Measurements from ENCODE around the gene PRICKLE2. TPM values are rescaled to one million over a fixed set of nuclear protein-coding genes. Genes with fewer than 3 reads are reported as not detected.
A peak's percentile ranks its signal among the peaks of the same experiment; 100 is the strongest.

PRICKLE2 gene, protein sequence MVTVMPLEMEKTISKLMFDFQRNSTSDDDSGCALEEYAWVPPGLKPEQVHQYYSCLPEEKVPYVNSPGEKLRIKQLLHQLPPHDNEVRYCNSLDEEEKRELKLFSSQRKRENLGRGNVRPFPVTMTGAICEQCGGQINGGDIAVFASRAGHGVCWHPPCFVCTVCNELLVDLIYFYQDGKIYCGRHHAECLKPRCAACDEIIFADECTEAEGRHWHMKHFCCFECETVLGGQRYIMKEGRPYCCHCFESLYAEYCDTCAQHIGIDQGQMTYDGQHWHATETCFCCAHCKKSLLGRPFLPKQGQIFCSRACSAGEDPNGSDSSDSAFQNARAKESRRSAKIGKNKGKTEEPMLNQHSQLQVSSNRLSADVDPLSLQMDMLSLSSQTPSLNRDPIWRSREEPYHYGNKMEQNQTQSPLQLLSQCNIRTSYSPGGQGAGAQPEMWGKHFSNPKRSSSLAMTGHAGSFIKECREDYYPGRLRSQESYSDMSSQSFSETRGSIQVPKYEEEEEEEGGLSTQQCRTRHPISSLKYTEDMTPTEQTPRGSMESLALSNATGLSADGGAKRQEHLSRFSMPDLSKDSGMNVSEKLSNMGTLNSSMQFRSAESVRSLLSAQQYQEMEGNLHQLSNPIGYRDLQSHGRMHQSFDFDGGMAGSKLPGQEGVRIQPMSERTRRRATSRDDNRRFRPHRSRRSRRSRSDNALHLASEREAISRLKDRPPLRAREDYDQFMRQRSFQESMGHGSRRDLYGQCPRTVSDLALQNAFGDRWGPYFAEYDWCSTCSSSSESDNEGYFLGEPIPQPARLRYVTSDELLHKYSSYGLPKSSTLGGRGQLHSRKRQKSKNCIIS
- 14.2 and 14.7 TPM in 2 replicates for polyA plus RNA-seq (2011; rRNA removed)
- 59.4 and 65.0 TPM in 2 replicates for polyA minus RNA-seq (2011; rRNA and poly(A)+ RNA removed)

DNA sequence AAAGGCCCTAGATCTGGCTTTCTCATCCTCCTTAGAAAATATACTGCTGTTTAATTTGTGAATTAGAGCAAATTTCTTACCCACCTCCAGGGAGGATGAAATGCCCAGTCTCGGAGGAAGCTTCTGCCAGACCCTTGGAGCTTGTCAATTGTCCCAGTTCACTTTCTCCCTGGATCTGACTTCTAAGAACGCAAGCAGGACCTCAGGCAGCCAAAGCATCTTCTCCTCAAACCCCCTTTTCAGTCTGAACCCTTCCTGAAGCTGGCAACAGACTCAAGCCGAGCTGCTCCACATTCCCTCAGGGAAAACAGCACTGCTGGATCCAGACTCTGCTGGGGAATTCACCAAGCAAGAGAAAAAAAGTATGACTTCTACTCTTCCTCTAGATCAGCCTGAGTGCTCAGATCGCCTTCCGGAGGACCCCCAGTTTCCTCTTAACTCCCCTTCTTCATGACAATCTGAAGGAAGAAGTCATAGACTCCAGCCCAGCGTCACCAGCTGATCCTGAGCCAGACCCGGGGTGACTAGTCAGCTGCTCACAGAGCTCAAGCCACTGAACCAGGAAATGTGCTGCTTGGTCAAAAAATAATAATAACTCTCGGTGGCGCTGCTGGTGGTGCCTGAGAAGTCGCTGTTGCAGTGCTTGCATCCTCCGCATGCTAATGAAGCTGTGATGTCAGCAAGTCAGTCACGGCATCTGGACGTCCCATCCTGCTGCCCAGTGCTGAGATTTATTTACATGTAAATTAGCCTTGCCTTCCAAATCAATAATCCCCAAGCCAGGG, at the start of gene PRICKLE2:
Gene PRICKLE2 (minus strand): TSS at position 641 of the 785 bp plus-strand sequence. CDS start 26,539 bp downstream, outside the sequence.
- H3K9me3 ChIP-seq (ENCODE audit: control insufficient read depth, insufficient read depth, low read length) = no peaks in the 10 kb centered on the region
- peak within 1 kb of the TSS; percentile 56 for H3K4me3 ChIP-seq (ENCODE audit: low read depth, low read length)
- TF ChIP-seq, protein P1, sequence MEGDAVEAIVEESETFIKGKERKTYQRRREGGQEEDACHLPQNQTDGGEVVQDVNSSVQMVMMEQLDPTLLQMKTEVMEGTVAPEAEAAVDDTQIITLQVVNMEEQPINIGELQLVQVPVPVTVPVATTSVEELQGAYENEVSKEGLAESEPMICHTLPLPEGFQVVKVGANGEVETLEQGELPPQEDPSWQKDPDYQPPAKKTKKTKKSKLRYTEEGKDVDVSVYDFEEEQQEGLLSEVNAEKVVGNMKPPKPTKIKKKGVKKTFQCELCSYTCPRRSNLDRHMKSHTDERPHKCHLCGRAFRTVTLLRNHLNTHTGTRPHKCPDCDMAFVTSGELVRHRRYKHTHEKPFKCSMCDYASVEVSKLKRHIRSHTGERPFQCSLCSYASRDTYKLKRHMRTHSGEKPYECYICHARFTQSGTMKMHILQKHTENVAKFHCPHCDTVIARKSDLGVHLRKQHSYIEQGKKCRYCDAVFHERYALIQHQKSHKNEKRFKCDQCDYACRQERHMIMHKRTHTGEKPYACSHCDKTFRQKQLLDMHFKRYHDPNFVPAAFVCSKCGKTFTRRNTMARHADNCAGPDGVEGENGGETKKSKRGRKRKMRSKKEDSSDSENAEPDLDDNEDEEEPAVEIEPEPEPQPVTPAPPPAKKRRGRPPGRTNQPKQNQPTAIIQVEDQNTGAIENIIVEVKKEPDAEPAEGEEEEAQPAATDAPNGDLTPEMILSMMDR (IDR thresholded peaks at IDR 0.05; ENCODE audit: low read depth, low read length) = no peak
- H3K27ac ChIP-seq (ENCODE audit: low read depth, low read length) = peak within 1 kb of the TSS; percentile 87
- DNase-seq (ENCODE audit: low read depth, low spot score) = peak; percentile 60
- H3K27me3 ChIP-seq (ENCODE audit: control insufficient read depth, insufficient read depth, low read length) = no peaks in the 10 kb centered on the region
- POLR2A ChIA-PET = interaction anchor here (0.8 kb wide), 1 partner anchor 42 kb away, joined by 4 read pairs; no protein-coding TSS in a partner anchor
- CTCF ChIA-PET = interaction anchor here (0.6 to 3.4 kb wide), 14 partner anchors 9 to 259 kb away, joined by 3 to 19 read pairs (median 3); partner anchors contain the start of gene PSMD6

DNA sequence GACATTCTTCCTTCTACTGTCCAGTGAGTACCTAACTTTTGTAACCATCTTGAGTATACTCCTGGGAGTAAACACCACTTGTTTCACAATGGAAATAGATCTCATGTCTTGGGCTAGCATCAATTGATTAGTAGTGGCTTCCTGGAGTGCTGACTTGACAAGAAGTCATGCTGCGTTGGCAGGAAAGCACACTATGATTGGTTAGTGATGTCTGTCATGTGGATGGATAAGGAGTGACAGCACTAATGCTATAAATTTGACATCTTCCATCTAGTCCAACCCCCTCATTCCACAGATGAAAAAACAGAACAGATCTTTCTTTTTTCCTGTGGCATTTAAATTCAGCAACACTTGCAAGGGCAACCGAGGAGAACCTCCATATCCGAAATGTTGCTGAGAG, 47.6 kb upstream of the PRICKLE2 start:
- H3K9me3 ChIP-seq (ENCODE audit: control insufficient read depth, insufficient read depth, low read length) = no peaks in the 10 kb centered on the region
- no peak for DNase-seq (ENCODE audit: low read depth, low spot score)
- no peak overlapping the region for H3K27ac ChIP-seq (ENCODE audit: low read depth, low read length)
- ChIA-PET CTCF (interaction anchor here (0.6 to 1.0 kb wide), 3 partner anchors 34 to 211 kb away, joined by 3 read pairs; no protein-coding TSS in a partner anchor), POLR2A (no interaction called here)
- TF ChIP-seq, protein P1 (IDR thresholded peaks at IDR 0.05; ENCODE audit: low read depth, low read length) = no peak
- no peak overlapping the region for H3K4me3 ChIP-seq (ENCODE audit: low read depth, low read length)
- H3K27me3 ChIP-seq (ENCODE audit: control insufficient read depth, insufficient read depth, low read length) = no peaks in the 10 kb centered on the region

DNA sequence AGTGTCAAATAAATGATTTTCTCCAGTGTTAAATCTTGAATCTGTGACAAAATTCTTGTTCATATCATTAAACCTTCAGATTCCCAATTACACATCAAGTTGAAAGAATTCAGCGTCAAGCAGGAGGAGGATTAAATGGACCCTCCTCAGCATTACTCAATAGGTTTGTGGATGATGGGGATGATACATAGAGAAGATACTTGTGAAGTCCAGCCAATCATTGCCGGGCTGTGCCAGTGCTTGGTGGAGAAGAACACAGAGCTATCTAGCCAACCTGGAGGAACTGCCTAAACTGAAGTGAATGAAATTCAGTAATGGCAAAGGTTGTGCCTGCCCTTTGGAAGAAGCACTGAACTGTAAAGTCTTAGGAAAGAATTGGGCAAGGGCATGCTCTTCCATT, 47.0 kb upstream of the PRICKLE2 start:
- ChIA-PET POLR2A (no interaction called here), CTCF (interaction anchor here (0.6 to 1.0 kb wide), 2 partner anchors 33 to 34 kb away, joined by 3 read pairs; no protein-coding TSS in a partner anchor)
- no peak for DNase-seq (ENCODE audit: low read depth, low spot score)
- Histone ChIP-seq H3K27me3 (ENCODE audit: control insufficient read depth, insufficient read depth, low read length) (no peaks in the 10 kb centered on the region), H3K27ac (ENCODE audit: low read depth, low read length) (no peak overlapping the region), H3K4me3 (ENCODE audit: low read depth, low read length) (no peak overlapping the region), H3K9me3 (ENCODE audit: control insufficient read depth, insufficient read depth, low read length) (no peaks in the 10 kb centered on the region)
- TF ChIP-seq, protein P1 (IDR thresholded peaks at IDR 0.05; ENCODE audit: low read depth, low read length) = no peak

DNA sequence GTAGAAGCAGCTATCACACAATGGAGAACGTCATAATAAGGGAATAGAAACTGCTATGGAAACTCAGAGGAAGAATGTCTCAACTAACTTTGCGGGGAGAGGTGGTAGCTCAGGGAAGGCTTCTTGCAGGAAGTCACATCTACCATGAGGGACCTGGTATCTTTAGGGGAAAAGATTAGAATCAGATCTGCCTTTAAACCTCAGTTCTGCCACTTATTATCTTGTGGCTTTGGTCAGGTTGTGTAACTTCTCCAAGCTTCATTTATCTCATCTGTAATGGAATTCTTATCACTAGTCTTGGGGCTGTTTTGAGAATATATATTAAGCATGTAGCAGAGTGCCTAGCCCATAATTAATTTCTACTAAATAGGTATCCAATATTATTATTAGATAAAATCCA, 46.4 kb upstream of the PRICKLE2 start:
- ChIA-PET POLR2A (no interaction called here), CTCF (interaction anchor here (1.4 kb wide), 1 partner anchor 213 kb away, joined by 6 read pairs; no protein-coding TSS in a partner anchor)
- H3K27me3 ChIP-seq (ENCODE audit: control insufficient read depth, insufficient read depth, low read length) = no peaks in the 10 kb centered on the region
- no peaks in the 10 kb centered on the region for H3K9me3 ChIP-seq (ENCODE audit: control insufficient read depth, insufficient read depth, low read length)
- H3K27ac ChIP-seq (ENCODE audit: low read depth, low read length) = no peak overlapping the region
- no peak overlapping the region for H3K4me3 ChIP-seq (ENCODE audit: low read depth, low read length)
- no peak for DNase-seq (ENCODE audit: low read depth, low spot score)
- TF ChIP-seq, protein P1 (IDR thresholded peaks at IDR 0.05; ENCODE audit: low read depth, low read length) = no peak

All from AG04450 (cell line).